ENCODE results near the gene CTAG1A. TPM values are rescaled to one million over a fixed set of nuclear protein-coding genes. Genes with fewer than 3 reads are reported as not detected.

CTAG1A gene
- not detected in 2 replicates for total RNA-seq

GRCh38 chrX:154584585-154585183, at the start of gene CTAG1A:
TSS of gene CTAG1A (plus strand) at chrX:154585133. CDS start at chrX:154585207, 74 bp downstream.

GRCh38 chrX:154546354-154547244, 38.3 kb upstream of the CTAG1A start, which contains the start of gene G6PD:
TSS of gene G6PD (minus strand) at chrX:154546846. CDS start at chrX:154546155, 691 bp downstream.

GRCh38 chrX:154547245-154548027, 37.5 kb upstream of the CTAG1A start, which contains the start of gene IKBKG:
TSS of gene IKBKG (plus strand) at chrX:154547620. CDS start at chrX:154552003, 4,383 bp downstream.

GRCh38 chrX:154619182-154619581, 34.2 kb downstream of the CTAG1A start, which contains the start of gene CTAG1B:
TSS of gene CTAG1B (minus strand) at chrX:154619282. CDS start at chrX:154619218, 64 bp downstream.

Small RNA genes lying within 50 kb of the gene (small RNA-seq; reads per million reads assigned to genes)
- not detected for gene AC244090.1
- not detected for gene AC244107.2

Other genes with a start within 250 kb of the CTAG1A start
- 1,397 and 1,424 TPM in 2 replicates for gene FLNA, start 210.5 kb upstream of the CTAG1A start, total RNA-seq
- 32.3 and 38.3 TPM in 2 replicates for gene EMD, start 205.8 kb upstream of the CTAG1A start, total RNA-seq
- gene RPL10, start 186.8 kb upstream of the CTAG1A start, total RNA-seq: 2,059 and 2,767 TPM in 2 replicates
- 72.6 and 76.0 TPM in 2 replicates for gene DNASE1L1, start 175.9 kb upstream of the CTAG1A start, total RNA-seq
- gene TAFAZZIN, start 173.6 kb upstream of the CTAG1A start, total RNA-seq: 19.4 and 23.1 TPM in 2 replicates
- gene ATP6AP1, start 156.5 kb upstream of the CTAG1A start, total RNA-seq: 65.6 and 70.3 TPM in 2 replicates
- gene GDI1, start 148.0 kb upstream of the CTAG1A start, total RNA-seq: 76.2 and 88.4 TPM in 2 replicates
- gene FAM50A, start 141.0 kb upstream of the CTAG1A start, total RNA-seq: 30.4 and 43.2 TPM in 2 replicates
- gene PLXNA3, start 126.9 kb upstream of the CTAG1A start, total RNA-seq: 8.4 and 13.8 TPM in 2 replicates
- gene LAGE3, start 105.9 kb upstream of the CTAG1A start, total RNA-seq: 8.5 and 12.9 TPM in 2 replicates
- 32.4 and 32.8 TPM in 2 replicates for gene UBL4A, start 98.5 kb upstream of the CTAG1A start, total RNA-seq
- 17.3 and 18.7 TPM in 2 replicates for gene SLC10A3, start 94.5 kb upstream of the CTAG1A start, total RNA-seq
- 14.5 and 18.2 TPM in 2 replicates for gene FAM3A, start 68.9 kb upstream of the CTAG1A start, total RNA-seq
- 92.0 and 104 TPM in 2 replicates for gene G6PD, start 38.3 kb upstream of the CTAG1A start, total RNA-seq
- 20.2 and 21.4 TPM in 2 replicates for gene IKBKG, start 37.5 kb upstream of the CTAG1A start, total RNA-seq
- not detected in 2 replicates for gene CTAG1B, start 34.1 kb downstream of the CTAG1A start, total RNA-seq
- gene CTAG2, start 68.4 kb downstream of the CTAG1A start, total RNA-seq: not detected in 2 replicates
- 4.1 and 4.7 TPM in 2 replicates for gene GAB3, start 165.9 kb downstream of the CTAG1A start, total RNA-seq
- gene DKC1, start 177.7 kb downstream of the CTAG1A start, total RNA-seq: 68.1 and 109 TPM in 2 replicates
- gene MPP1, start 220.4 kb downstream of the CTAG1A start, total RNA-seq: 23.0 and 27.5 TPM in 2 replicates
- gene SMIM9, start 249.5 kb downstream of the CTAG1A start, total RNA-seq: not detected in 2 replicates